Esophagus squamous epithelium (tissue), 4 donors: Measurements from ENCODE around the gene HOXD4.

Source experiments
- CTCF ChIP-seq, 6 experiments: fragments of 450-650 bp in 4 of 6; fragments of 200-600 bp in 2 of 6; sonication (generic) in 2 of 6; IDR thresholded peaks; one replicate each; pipeline ENCODE4 v1.5.1; 2016 to 2019; ENCODE audit warnings: antibody characterized with exemption in 6 of 6, mild to moderate bottlenecking in 4 of 6, moderate library complexity in 4 of 6
- POLR2A ChIP-seq, 4 donors: fragments of 450-650 bp; IDR thresholded peaks; one replicate each; pipeline ENCODE4 v1.6.1; 2017; ENCODE audit warnings: antibody characterized with exemption in 4 of 4, mild to moderate bottlenecking in 4 of 4, moderate library complexity in 3 of 4

- TF ChIP-seq POLR2A (IDR thresholded peaks at IDR 0.05) = no peak
- no peak for TF ChIP-seq CTCF (IDR thresholded peaks at IDR 0.05)
Observed at GRCh38 chr2:176121190-176122051, 29.9 kb upstream of the HOXD4 start.
